GM21390 (cell line): ENCODE results near the gene FAS.
A peak's percentile ranks its signal among the peaks of the same experiment; 100 is the strongest.

ENCODE experiments used
- ATAC-seq: cut with Tn5 transposase; IDR thresholded peaks from one replicate; pipeline ENCODE4 v1.9.1; 2021; ENCODE audit not compliant: unreplicated experiment

The FAS gene

DNA sequence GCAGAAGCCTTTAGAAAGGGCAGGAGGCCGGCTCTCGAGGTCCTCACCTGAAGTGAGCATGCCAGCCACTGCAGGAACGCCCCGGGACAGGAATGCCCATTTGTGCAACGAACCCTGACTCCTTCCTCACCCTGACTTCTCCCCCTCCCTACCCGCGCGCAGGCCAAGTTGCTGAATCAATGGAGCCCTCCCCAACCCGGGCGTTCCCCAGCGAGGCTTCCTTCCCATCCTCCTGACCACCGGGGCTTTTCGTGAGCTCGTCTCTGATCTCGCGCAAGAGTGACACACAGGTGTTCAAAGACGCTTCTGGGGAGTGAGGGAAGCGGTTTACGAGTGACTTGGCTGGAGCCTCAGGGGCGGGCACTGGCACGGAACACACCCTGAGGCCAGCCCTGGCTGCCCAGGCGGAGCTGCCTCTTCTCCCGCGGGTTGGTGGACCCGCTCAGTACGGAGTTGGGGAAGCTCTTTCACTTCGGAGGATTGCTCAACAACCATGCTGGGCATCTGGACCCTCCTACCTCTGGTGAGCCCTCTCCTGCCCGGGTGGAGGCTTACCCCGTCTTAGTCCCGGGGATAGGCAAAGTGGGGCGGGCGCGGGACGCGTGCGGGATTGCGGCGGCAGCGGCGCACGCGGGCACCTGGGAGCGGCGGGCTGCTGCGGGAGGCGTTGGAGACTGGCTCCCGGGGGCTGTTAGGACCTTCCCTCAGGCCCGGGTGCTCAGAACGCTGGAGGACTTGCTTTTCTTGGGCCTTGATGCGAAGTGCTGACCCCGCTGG lies at the start of gene FAS:
TSS of gene FAS (plus strand) at position 415 of the 777 bp plus-strand sequence. CDS start at position 494, 79 bp downstream.
- ATAC-seq = peak; percentile 51

DNA sequence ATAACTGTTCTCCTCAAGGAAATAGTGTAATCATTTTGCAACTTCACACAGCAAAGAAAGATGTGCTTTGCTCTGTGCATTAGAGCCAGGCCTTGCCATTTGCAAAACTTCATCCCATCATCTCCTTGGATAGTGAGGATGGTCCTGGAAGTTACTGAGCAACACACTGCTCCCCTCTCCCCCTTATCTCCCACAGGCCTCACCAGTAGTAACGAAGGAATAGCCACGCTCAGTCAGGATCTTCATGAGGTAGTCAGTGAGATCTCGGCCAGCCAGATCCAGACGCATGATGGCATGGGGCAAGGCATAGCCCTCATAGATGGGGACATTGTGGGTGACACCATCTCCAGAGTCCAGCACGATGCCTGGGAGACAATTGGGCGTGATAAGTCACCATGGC lies 49.6 kb upstream of the FAS start:
- no peak for ATAC-seq

DNA sequence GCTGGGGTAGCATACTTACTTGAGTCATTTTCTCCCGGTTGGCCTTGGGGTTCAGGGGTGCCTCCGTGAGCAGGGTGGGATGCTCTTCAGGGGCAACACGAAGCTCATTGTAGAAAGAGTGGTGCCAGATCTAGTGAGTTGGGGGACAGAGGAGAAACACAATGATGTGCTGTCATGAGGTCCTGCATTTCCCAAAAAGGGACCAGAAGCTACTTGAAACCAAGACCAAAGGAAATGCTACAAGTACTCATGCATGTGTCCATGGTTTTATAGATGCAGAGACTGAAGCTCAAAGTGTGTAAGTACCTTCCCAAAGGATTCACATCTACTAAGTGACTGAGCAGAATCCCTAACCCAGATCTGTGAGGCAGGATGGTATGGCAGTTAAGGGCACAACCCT lies 46.8 kb upstream of the FAS start:
- no peak for ATAC-seq

DNA sequence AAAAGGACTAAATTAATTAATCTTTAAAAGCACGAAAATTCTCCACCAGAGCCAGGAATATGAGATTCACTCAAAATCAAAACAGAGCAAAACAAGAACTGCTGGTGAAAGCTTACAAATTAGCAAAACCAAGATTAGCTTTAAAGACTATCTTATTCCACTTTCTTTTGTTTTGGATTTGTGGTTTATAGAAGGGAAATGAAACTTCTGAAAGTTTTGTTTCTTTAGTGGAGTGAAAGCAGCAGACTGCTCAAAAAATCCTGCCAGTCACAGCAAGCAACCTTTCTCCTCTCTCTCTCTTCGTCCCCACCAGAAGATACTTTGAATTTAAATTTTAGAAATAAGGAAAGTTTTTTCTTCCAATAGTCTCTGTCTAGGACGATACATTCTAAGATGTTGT lies 45.8 kb upstream of the FAS start:
- ATAC-seq = no peak

DNA sequence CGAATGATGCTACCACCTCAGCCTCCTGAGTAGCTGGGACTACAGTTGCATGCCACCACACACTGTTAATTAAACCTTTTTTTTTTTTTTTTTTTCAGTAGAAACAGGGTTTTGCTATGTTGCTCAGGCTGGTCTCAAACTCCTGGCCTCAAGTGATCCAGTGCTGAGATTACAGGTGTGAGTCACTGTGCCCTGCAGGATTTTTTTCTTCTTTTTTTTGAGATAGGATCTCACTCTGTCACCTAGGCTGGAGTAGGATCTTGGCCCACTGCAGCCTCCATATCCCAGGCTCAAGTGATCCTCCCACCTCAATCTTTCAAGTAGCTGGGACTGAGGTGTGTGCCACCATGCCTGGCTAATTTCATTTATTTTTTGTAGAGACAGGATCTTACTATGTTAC lies 44.4 kb upstream of the FAS start:
- no peak for ATAC-seq

DNA sequence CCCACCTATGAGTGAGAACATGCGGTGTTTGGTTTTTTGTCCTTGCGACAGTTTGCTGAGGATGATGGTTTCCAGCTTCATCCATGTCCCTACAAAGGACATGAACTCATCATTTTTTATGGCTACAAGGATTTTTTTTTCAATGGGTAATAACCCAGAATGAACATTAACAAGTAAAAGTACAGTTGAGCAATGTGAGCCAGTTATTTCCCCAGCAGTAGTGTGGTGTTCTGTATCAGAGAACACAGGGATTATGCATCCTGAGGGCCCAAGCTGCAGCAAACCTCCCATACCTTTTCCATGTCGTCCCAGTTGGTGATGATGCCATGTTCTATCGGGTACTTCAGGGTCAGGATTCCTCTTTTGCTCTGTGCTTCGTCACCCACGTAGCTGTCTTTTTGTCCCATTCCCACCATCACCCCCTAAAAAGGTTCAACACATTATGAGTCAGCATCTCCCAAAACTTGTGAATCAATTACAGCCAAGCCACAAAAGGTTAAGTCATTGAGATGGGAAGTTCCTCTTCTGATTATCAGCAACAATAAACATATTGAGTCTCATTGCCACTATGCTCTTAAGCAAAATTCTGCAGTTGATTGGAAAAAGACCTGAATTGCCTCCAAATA lies 43.5 kb upstream of the FAS start:
- ATAC-seq = no peak

DNA sequence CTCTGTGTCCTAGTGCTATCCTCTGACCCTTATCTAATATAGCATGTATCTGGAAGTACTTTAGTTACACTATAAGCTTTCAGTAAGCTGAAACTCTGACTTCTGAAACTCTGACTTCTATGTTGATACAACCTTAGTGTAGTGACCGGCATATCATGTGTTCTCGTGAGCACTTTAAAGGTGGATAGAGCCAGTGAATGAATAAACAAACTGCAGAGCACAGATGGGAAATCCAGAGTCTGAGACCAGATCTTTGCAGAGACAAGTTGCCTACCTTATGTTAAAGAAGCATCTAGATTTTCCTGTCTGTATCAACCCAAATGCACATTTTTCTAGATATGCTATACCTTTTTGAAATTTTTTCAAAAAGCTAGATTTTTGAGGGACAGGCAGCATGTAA lies 41.5 kb upstream of the FAS start:
- ATAC-seq = no peak

DNA sequence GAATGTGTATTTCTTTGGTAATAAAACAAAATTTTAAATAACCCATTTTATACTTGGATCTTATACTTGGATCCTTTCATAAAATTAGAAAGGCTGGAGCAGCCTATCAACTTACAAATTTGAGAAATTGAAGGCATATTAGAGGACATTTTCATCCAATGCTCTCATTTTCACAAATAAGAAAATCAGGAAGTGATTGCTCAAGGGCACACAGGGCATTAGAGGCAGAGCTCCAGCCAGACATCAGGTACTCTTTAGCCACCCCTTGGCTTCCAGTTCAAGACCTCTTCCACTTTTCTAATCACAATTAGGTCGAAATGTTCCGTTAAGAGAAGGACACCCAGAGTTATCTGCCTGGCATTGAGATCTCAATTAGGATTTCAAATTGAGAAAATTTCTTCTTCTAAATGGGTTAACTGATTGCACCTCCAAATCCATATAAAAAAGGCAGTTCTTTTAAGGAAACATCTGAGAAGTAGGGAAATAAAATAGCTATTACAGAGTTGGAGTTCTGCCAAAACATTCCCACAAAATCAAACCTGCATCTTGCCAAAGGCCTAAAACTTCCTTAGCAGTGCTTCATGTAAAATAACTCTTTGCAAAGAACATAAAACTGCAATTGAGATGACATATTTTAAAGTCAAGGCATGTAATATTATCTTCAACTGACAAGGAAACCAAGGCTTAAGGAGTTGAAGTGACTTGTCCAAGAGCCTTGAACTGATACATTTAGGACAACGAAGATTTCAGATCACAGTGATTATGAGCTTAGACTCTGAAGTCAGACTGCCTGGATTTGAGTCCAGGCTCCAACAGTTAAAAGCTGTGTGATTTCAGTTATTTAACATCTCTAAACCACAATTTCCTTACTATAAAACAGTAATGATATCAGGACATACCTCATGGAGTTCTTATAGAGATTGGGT lies 40.4 kb upstream of the FAS start:
- ATAC-seq = no peak

DNA sequence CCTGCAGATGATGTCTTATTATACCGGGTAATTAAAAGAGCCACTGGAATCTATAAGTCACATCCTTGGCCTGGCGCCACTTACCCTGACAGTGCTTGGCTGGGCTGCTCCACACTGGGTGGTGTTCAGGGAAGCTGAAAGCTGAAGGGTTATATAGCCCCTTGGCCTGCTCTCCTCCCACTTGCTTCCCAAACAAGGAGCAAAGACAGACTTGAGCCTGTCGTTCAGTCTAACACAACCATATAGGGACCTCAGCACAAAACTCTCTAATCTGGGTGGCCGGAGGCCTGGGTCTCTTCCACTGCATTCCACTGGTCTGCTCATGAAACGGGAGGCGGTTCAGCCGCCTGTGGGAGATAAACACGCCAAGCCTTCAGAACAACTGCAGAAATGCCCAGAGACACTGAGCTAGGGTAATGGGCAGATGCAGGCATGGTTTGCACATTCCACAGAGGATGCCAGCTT lies 37.9 kb upstream of the FAS start, which contains the start of gene ACTA2:
TSS of gene ACTA2 (minus strand) at position 127 of the 465 bp plus-strand sequence. CDS start 3,843 bp downstream, outside the sequence.
- no peak for ATAC-seq

DNA sequence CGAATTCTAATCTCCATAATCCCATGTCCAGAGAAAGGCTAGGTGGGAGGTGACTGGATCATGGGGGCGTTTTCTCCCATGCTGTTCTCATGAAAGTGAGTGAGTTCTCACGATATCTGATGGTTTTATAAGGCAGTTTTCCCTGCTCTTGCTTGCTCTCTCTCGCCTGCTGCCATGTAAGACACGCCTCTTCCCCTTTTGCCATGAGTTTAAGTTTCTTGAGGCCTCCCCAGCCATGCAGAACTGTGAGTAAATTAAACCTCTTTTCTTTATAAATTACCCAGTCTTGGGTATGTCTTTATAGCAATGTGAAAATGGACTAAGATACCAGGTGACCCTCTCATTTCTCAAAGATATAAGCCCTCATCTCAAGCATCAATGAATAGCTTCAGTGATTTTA lies 36.9 kb upstream of the FAS start:
- ATAC-seq = no peak

DNA sequence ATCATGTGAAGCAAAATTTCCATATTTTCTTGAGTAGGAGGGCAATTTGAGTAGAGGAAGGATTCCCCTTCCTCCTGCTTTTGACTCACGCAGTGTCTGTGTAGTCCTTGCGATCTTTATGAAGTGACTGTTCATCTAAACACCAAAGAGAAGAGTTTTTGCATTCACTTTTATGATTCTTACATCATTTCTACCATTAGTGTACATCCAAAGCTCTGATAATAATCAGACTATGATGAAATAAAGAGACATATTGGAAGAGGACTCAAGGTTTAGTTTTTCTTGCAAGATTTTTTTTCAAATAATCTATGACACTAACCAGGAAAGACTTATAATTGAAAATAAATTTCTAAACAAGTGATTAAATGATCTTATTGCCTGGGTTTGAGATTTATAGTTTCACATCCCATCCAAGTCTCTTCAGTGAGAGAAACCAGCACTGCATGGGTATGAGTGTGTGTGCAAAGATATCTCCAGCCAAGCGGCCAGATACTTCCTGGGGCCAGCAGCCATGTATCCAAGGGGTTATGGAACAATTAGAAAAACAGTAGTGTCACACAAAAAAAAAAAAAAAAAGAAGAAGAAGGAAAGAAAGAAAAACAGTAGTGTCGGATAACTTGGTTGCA lies 36.0 kb upstream of the FAS start:
- ATAC-seq = no peak

DNA sequence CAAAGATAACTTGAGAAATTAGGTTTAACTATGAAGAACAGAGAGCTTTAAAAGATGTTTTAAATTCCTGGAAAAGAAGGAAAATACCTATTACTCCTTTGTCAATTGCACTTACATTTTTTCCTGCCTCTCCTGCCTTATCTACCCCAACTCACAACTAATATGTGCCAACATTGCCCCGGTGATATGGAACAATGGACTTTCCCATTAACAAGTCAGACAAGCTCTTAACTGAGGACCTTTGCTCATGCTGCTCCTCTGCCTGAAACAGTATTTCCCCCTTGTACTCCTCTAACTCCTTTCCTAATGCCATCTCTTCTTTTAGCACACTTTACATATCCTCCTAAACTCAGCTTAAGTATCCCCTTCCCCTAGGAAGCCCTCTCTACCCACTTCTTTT lies 33.2 kb upstream of the FAS start:
- ATAC-seq = no peak

DNA sequence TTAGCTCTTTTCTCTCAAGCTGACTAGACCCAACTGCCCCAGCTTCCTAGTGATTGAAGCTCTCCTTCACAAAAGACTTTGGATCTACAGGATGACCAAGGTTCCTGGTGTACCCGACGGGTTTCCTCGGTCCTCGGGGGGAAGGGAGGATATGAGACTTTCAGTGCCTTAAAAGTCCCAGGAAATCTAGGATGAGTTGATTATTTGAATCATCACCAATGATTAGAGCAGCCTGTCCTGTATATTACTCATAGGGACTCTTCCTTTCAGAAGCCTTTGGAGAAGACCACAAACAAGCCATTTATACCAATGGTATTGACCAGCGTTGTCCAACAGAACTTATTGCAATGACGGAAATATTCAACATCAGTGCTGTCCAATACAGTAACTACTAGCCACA lies 31.9 kb upstream of the FAS start:
- no peak for ATAC-seq

DNA sequence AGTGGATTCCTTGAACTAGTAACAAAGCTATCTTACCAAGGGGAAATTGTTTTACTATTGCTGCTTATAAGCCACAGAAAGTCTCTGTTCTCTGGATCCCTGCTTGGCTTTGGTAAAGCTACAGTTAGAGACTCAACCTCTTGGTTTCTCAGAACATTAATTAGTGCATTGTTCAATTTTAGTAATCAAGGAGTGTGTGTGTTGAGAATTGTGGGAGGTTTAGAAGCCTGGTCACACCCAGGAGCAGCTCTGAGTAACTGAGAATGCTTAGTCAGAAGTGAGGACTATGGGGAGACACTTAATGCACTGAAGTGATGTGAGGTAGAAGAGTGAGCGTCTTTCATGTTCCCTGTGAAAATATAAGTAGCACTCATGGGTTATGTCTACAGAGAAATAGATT lies 29.8 kb upstream of the FAS start:
- no peak for ATAC-seq

DNA sequence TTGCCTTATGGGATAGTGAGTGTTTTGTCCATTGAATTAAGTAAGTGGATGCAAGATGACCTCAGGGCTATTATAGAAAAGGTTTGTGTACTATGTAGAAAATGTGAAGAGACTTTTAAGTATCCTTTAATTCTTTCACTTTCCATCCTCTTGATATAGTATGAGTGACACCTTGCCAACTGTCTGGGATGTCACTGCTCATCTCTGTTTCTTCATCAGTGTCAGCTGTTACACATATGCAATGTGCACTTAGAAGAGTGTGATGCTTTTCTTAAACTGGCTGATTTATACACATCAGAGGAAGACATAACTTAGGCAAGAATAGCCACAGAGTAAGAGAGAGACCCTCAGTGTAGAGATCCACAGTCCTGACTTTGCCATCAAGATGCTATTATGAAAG lies 29.3 kb upstream of the FAS start:
- ATAC-seq = no peak

DNA sequence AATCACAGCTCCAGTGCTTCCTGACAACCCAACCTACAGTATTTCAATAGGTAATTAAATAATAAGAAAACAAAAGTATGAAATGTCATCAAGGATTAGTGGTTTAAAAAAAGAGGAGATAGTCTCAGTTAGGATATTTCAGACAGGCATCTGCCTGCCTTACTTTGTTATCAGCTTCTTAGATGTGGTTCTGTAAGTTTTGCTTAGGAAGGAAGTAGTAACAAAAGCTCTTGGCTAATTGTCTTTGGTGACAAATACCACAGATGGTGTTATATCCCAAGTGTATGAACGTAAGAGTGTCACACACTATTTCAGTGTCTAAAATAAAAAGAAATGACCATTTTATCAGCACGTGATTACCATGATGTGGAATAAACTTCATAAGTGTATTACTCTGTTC lies 28.3 kb upstream of the FAS start:
- ATAC-seq = no peak

DNA sequence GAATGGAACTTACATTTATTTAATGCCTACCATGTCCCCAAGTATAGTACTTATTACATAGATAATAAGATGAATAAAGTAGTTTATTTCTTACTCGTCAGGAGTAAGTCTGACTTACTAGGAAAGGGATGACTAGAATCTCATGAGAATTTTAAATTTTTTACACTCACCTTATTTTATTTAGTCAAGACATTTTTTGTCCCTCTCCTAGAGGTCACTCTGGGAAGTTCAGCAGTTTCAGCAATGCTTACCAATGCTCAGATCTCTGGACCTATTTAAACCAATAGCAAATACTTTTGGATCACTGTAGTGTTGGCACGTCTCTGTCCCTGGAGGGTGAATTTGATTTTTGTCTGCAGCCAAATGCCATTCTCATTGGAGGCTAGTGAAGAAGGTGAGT lies 27.3 kb upstream of the FAS start:
- no peak for ATAC-seq

DNA sequence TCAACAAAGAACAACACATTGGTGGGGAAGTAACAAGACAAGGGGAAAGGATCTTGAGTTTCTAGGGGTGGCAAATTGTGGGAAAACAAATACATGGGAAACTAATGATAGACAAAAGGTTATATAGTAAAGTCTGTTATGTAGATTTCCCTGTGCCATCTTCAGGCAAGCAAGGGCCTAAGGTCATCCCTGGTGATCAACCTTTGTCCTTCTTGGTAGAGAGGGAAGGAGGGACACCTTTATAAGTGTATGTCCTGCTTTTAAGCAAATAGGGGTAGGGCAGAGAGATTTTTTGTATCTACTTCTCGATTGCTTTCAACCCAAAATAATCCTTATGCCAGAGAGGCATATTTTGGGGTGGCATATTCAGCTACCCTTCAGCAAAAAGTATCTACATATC lies 26.2 kb upstream of the FAS start:
- ATAC-seq = no peak

DNA sequence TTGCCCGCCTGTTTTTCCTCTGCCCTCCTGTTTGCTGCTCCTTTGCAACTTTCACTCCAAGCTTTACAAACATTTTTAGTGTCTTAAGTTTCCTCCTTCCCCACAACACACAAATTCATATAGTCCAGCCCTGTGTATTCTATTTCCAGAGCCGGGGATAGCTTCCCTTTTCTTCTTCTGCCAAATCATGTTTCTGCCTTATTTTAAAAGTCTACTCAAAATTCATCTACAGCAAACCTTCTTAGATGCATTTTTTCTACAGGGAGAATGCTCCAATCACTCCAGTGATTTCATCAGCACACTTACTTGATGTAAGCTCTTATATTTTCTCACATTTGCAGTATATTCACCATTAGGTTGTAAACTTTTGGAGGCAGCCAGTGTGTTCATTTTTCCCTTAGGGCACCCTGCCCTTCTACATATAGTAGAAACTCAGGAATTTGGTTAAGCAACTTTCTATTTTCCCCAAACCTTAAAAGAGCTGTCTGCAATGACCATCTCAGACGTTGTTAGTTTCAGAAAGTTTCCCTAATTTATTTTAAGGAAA lies 25.7 kb upstream of the FAS start:
- ATAC-seq = no peak

DNA sequence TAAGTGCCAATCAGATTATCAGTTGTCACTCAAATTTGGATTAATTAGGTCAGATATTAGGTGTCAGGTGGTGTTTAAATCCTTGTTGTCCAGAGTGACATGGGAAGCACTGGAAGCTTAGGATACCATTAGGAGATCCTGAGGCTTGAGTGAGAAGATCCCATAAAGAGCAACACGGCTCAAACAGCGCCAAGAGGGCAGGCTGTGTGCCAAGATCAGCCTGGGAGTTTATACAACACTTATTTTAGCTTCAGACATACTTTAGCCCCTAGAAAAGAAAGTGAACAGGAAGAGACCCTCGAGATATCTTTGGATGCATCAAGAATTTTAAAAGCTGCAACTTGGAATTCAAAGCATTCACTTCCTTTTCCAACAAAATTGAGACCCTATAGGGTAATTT lies 23.8 kb upstream of the FAS start:
- no peak for ATAC-seq

DNA sequence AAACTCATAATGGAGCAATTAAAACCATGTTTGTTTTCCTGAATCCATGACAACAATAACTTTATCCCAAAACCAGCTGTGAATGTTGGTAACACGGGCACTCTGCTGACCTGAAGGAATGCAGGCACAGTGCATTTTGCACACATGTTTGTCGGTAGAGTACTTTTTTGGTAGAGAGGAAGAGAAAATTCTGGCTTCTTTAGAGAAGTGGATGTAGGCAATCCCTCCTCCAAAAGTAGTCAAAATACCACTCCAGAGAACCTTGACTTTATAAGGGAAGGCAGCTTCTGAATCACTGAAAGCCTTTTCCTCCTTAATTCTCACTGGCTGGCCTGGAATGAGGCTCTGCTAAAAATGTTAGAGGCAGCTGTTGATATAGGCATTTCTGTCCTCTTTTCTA lies 22.2 kb upstream of the FAS start:
- ATAC-seq = no peak
